HTERT RPE-1 (cell line): Measurements from ENCODE around the gene SOX6.

Experiments used
- in situ Hi-C: fragments of 300-500 bp; cut with MboI; formaldehyde crosslinking; loops from 4 replicates; pipeline ENCODE4 v1.14.3; 2020; ENCODE audit warnings: low sequenced_read_pairs

The SOX6 gene

GRCh38 chr11:16365581-16366228, 9.4 kb upstream of the SOX6 start:
- in situ Hi-C loops, result no loop called here

- in situ Hi-C loops, result no loop called here
These were observed 7.9 kb upstream of the SOX6 start for GRCh38 chr11:16364254-16364653.

DNA sequence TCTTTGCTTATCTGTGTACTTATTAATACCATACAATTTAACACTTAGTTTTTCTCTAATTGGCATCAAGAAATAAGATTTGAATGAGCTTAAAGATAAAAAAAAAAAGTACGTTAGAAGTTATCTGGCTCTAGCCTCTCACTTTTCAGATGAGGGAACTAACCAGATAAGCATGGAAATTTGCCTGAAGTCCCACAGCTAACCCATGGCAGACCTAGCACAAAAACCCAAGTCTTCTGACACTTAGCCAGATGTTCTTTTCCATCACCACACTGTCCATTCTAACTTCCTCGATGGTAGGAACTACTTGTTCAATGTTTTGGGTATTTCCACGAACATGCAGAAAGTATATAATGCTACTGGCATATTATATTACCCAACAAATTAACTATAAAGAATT, 7.4 kb upstream of the SOX6 start:
- in situ Hi-C loops, result no loop called here

GRCh38 chr11:16361108-16361865, 4.9 kb upstream of the SOX6 start:
- in situ Hi-C loops, result no loop called here

GRCh38 chr11:16359369-16359768, 3.0 kb upstream of the SOX6 start:
- in situ Hi-C loops, result no loop called here

GRCh38 chr11:16358726-16359125, 2.4 kb upstream of the SOX6 start:
- in situ Hi-C loops, result no loop called here

DNA sequence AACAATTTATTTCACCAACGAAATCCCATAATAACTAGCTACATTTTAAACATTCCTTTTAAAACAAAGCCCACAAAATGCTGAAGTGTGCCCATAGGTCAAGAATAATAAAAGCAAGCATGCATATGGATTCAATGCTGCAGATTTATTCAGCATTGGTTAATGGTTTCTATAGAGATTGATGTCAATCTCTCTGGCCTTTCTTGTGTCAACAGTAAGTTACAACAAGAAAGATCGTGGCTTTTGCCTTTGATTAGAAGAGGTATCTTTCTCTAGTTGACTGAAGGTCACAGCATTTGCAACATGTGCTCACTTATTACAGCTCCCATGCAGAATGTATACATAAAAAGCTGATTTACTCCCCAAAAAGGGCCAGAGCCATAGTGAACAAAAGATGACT, 1.4 kb upstream of the SOX6 start:
- in situ Hi-C loops, result no loop called here

DNA sequence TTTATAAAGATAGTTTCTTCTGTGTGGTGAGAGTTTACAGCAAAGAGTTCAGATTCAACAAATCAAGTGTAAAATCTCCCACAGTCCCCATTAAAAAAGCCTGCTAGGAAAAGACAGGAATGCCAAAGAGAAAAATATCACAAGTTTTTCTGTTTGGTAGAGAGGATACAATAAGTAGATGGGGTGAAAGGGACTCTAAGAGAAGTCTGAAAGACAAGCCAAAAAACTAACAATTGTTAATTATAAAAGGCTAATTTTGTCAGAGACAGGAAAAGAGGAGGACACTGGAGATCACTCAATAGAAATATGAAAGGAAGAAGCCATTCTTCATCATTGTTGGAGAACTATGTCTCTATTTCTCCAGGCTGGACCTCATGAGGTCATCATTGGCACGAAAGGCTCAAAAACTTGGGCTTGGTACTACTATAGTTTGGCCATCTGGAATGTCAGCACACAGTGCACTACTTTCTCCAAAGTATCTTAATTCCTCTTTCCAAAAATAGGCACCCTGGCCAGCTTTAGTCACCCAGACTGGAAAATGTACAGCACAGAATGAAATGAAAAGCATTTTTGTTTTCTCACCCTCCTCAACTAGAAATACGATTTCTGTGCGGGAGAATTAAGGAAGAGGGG, 531 bp upstream of the SOX6 start:
- in situ Hi-C loops, result no loop called here

DNA sequence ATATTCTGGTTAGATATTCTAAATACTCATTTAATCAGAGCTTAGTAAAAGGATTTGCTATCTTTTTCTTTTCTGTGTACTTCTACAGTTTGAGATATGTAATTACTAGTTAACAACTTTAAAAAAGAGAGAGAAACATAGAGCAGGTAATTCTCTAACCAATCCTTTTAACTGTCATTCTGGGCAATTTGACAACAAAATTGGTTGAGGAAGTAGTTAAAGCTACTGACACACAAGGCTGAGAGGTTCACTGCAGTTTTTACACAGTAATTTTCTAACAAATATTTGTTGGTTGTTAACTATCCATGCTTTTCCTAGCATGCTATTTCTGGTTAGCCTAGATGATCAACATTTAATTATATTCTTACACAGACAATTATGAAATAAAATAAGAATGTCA, 3.6 kb downstream of the SOX6 start:
- in situ Hi-C loops, result no loop called here

DNA sequence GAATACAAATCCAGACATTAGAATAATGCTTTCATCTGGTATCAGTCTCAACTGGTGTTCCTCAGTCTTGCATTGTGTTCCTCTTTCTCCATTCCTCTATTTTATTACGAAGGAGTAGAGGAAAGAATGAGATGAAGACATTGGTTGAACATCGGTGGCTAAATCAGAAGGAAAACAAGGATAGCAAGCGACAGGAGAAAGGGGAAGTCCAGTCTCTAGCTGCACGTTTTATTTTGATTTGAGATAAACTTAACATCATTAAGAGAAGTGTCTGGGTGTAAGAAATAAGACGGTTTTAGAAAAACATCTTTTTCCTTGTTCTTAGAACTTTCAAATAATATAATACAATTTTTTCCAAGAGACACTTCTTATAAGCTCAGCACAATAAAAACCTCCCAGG, 6.2 kb downstream of the SOX6 start:
- in situ Hi-C loops, result no loop called here

DNA sequence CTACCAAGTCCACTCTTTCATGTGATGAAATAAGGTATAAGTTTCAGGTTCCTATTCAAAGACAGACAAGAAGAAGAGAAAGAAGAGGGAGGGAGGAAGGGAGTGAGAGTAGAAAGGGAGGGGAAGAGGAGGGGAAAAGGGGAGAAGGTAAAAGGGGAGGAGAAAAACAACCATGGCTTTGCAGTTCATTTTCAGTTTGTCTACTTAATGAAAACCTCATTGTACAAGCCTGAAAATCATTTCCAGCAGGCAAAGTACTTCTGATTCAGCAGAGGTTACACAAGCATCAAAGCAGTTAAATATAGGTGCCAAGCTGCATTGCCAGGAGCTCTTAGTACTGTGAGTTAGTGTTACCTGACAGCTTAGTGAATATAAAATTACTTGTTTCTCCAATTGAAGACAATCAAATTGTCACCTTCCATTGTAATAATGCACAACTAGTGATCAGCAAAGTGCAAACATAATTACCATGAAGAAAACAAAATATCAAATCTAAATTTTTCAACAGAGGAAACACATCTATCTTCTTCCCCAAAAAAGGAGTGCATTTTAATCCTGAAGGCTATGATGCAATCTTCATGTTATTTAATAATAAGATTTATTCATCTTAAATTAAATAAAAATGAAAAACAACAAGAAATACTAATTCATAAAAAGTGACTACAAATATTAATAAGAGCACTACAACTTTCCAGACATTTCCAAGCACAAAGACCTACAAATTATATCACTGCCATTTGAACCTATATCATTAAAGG, 8.2 kb downstream of the SOX6 start:
- in situ Hi-C loops, result no loop called here

GRCh38 chr11:16346975-16347374, 9.4 kb downstream of the SOX6 start:
- in situ Hi-C loops, result no loop called here

GRCh38 chr11:16341853-16342252, 14.5 kb downstream of the SOX6 start:
- in situ Hi-C loops, result no loop called here

- in situ Hi-C loops, result no loop called here
These were observed 18.0 kb downstream of the SOX6 start for GRCh38 chr11:16338393-16338792.

DNA sequence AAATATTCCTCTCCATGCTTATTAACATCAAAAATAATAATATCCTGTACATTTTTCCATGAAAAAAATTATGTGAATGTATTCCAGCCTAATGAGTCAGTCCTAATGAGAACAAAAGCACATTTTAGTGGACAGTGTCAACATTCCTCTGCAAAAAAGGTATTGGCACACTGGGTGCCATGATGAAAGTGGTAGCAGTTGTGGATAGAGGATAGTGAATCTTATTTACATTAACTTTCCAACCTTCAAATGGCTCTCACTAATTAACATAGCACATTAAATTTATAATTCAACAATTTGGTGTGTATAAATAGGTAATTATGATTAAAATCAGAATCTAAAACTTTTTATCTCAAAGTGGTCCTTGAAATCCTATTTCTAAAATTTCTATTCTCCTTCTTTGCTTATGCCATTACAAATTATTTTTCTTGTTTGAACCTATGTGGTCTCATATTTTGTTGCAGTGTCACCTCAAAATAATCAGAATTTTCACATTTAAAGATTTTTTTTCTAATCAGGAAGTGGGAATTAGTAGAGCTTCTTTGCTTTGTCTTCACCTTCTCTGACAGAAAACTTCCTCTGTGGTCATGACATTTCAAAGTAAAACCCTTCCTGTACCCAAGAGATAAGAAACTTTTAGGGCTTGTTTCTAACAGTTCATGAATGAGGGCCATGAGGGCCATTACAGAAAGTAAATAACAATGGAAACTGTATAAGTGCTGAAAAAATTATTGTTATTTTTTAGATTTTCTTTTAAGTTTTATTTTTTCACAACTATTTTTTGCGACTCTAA, 18.7 kb downstream of the SOX6 start:
- in situ Hi-C loops, result no loop called here

- in situ Hi-C loops, result no loop called here
These were observed 19.6 kb downstream of the SOX6 start for GRCh38 chr11:16336721-16337120.

GRCh38 chr11:16336204-16336603, 20.1 kb downstream of the SOX6 start:
- in situ Hi-C loops, result no loop called here

- in situ Hi-C loops, result no loop called here
These were observed 20.9 kb downstream of the SOX6 start for GRCh38 chr11:16335236-16335962.

DNA sequence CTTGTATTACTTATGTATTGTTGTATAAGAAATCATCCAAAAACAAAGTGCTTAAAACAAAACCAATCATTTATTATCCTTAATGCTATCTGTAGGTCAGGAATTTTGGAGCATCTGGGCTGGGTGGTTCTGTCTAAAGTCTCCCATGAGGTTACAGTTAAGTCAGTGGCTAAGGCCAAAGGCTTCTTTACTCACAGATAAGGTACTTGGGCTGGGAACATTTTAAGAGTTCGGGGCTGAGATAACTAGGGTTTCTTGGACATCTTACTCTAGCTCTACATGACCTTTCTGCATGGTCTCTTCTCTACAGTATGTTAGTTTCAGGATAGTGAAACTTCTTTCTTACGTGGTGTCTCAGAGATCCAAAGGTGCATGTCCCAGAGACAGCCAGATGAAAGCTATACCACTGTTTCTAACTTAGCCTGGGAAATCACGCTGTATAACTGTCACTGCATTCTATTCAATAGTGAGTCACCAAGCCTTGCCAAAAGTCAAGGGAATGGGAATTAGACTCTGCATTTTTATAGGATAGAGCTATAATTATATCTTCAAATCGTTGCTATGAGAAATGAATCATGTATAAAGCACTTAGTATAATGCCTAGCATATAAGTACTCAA, 29.6 kb downstream of the SOX6 start:
- in situ Hi-C loops, result no loop called here

DNA sequence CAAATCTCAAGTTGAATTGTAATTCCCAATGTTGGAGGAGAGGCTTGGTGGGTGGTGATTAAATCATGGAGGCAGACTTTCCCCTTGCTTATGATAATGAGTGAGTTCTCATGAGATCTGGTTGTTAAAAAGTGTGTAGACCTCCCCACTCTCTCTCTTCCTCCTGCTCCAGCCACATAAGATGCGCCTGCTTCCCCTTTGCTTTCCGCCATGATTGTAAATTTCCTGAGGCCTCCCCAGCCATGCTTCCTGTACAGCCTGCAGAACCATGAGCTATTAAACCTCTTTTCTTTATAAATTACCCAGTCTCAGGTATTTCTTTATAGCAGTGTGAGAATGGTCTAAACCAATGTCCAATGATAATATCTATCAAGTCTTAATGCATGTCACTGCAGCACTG, 34.2 kb downstream of the SOX6 start:
- in situ Hi-C loops, result no loop called here
